Measurements from ENCODE around the gene SEMA4G.
"Not testable (repeated sequence)": the region's sequence is repeated elsewhere in the genome, so short reads cannot be mapped to it uniquely, and the experiment has no call there.

The SEMA4G gene

GRCh38 chr10:100970076-100970913 is 991 bp downstream of the SEMA4G start:
- in situ Hi-C loops (cut with HindIII; ENCODE audit: low sequenced_read_pairs) = no loop called here

GRCh38 chr10:100970914-100971811 is 1.9 kb downstream of the SEMA4G start:
- in situ Hi-C loops (cut with HindIII; ENCODE audit: low sequenced_read_pairs) = no loop called here

GRCh38 chr10:100972115-100972903 is 3.0 kb downstream of the SEMA4G start:
- in situ Hi-C loops (cut with HindIII; ENCODE audit: low sequenced_read_pairs) = no loop called here

GRCh38 chr10:100972904-100973535 is 3.7 kb downstream of the SEMA4G start:
- in situ Hi-C loops (cut with HindIII; ENCODE audit: low sequenced_read_pairs) = no loop called here

- in situ Hi-C loops (cut with HindIII; ENCODE audit: low sequenced_read_pairs) = not testable (repeated sequence)
Measured at GRCh38 chr10:100975397-100975796, 6.1 kb downstream of the SEMA4G start.

- in situ Hi-C loops (cut with HindIII; ENCODE audit: low sequenced_read_pairs) = no loop called here
Measured at GRCh38 chr10:100976906-100977305, 7.6 kb downstream of the SEMA4G start.

GRCh38 chr10:100977436-100977835 is 8.1 kb downstream of the SEMA4G start:
- in situ Hi-C loops (cut with HindIII; ENCODE audit: low sequenced_read_pairs) = no loop called here

- in situ Hi-C loops (cut with HindIII; ENCODE audit: low sequenced_read_pairs) = no loop called here
Measured at GRCh38 chr10:100978121-100978900, 9.0 kb downstream of the SEMA4G start.

- in situ Hi-C loops (cut with HindIII; ENCODE audit: low sequenced_read_pairs) = no loop called here
Measured at GRCh38 chr10:100978901-100979195, 9.5 kb downstream of the SEMA4G start.

- in situ Hi-C loops (cut with HindIII; ENCODE audit: low sequenced_read_pairs) = no loop called here
Measured at GRCh38 chr10:100979791-100980272, 10.5 kb downstream of the SEMA4G start.

- in situ Hi-C loops (cut with HindIII; ENCODE audit: low sequenced_read_pairs) = no loop called here
Measured at GRCh38 chr10:100980311-100980710, 11.0 kb downstream of the SEMA4G start.

- in situ Hi-C loops (cut with HindIII; ENCODE audit: low sequenced_read_pairs) = no loop called here
Measured at GRCh38 chr10:100980711-100981110, 11.4 kb downstream of the SEMA4G start.

GRCh38 chr10:100981178-100981772 is 12.0 kb downstream of the SEMA4G start:
- in situ Hi-C loops (cut with HindIII; ENCODE audit: low sequenced_read_pairs) = no loop called here

GRCh38 chr10:100982916-100983830 is 13.9 kb downstream of the SEMA4G start:
- in situ Hi-C loops (cut with HindIII; ENCODE audit: low sequenced_read_pairs) = no loop called here

GRCh38 chr10:100983868-100984671 is 14.8 kb downstream of the SEMA4G start:
- in situ Hi-C loops (cut with HindIII; ENCODE audit: low sequenced_read_pairs) = no loop called here

- in situ Hi-C loops (cut with HindIII; ENCODE audit: low sequenced_read_pairs) = no loop called here
Measured at GRCh38 chr10:100984672-100985177, 15.4 kb downstream of the SEMA4G start.

GRCh38 chr10:100985336-100985735 is 16.0 kb downstream of the SEMA4G start:
- in situ Hi-C loops (cut with HindIII; ENCODE audit: low sequenced_read_pairs) = no loop called here
